H1 (cell line): ENCODE data around the gene LSM4. TPM values are rescaled to one million over a fixed set of nuclear protein-coding genes. Genes with fewer than 3 reads are reported as not detected.

Experiments
- BACH1 ChIP-seq: IDR thresholded peaks from 2 replicates; pipeline ENCODE4 v1.6.1; 2012; ENCODE audit warnings: low read length, improper control_type of control experiment
- BCL11A ChIP-seq, 2 experiments: IDR thresholded peaks; one replicate each; pipeline ENCODE4 v1.6.1; 2011; ENCODE audit warnings: low read depth in 2 of 2, low read length in 2 of 2, mild to moderate bottlenecking in 2 of 2
- EP300 ChIP-seq, 2 experiments: IDR thresholded peaks; 1 replicate in 1 of 2; 2 replicates in 1 of 2; pipeline ENCODE4 v1.6.1; 2011 to 2012; ENCODE audit warnings: low read depth in 2 of 2, low read length in 2 of 2, mild to moderate bottlenecking in 2 of 2, borderline replicate concordance in 1 of 2, inconsistent platforms in 1 of 2, moderate library complexity in 1 of 2
- KDM4A ChIP-seq: IDR thresholded peaks from one replicate; pipeline ENCODE4 v1.7.1; 2012; ENCODE audit warnings: low read depth, mild to moderate bottlenecking, moderate library complexity, low read length, inconsistent platforms; ENCODE audit not compliant: severe bottlenecking
- NANOG ChIP-seq: IDR thresholded peaks from 2 replicates; pipeline ENCODE4 v1.6.1; 2011; ENCODE audit warnings: low read length, low read depth, mild to moderate bottlenecking, inconsistent platforms; ENCODE audit not compliant: insufficient read depth, poor library complexity, severe bottlenecking
- ZNF274 ChIP-seq: IDR thresholded peaks from 2 replicates; pipeline ENCODE4 v1.7.0; 2012; ENCODE audit warnings: low read length, borderline replicate concordance; ENCODE audit errors: extremely low read depth
- polyA plus RNA-seq, 7 experiments: library from polyadenylated mRNA; depleted of rRNA in 3 of 7; stranded (reverse) in 5 of 7; unstranded in 2 of 7; fragments of >200 nt in 5 of 7; fragments of 200-250 nt in 2 of 7; gene quantifications; 1 replicate in 5 of 7; 2 replicates in 1 of 7; 4 replicates in 1 of 7; pipeline versions ENCODE4 v1.2.1 to v1.2.3, GENCODE V29; 2011 to 2013; ENCODE audit warnings: missing spikeins in 2 of 7, mixed read lengths in 2 of 7
- total RNA-seq: library from RNA; stranded (reverse); fragmentation: NEBNext Ultra II Directional; extraction: Animal tissue kit (Norgen Biotek cat#: 25700); gene quantifications from 2 replicates; pipeline ENCODE4 v1.2.1, GENCODE V29; 2021

The LSM4 gene
- total and polyA plus RNA-seq, 2 of the 8 experiments (the other 6 are each of a cell fraction or from before 2014, with no cell fraction given): 302 to 319 TPM

GRCh38 chr19:18269070-18269723 is 53.7 kb downstream of the LSM4 start (continued):
- TF ChIP-seq BACH1 (no peak), KDM4A (no peak), NANOG (no peak), BCL11A (IDR thresholded peaks at IDR 0.05; ENCODE audit: low read depth in 2 of 2, low read length in 2 of 2) (no peak), ZNF274 (no peak), EP300 (IDR thresholded peaks at IDR 0.05; ENCODE audit: borderline replicate concordance in 1 of 2, low read depth in 2 of 2, low read length in 2 of 2) (no peak)
